ENCODE measurements around the gene DNAJA2. TPM values are rescaled to one million over a fixed set of nuclear protein-coding genes. Genes with fewer than 3 reads are reported as not detected.

The DNAJA2 gene
- total RNA-seq, 1 donor from 2014 or later = 68.5 TPM

DNA sequence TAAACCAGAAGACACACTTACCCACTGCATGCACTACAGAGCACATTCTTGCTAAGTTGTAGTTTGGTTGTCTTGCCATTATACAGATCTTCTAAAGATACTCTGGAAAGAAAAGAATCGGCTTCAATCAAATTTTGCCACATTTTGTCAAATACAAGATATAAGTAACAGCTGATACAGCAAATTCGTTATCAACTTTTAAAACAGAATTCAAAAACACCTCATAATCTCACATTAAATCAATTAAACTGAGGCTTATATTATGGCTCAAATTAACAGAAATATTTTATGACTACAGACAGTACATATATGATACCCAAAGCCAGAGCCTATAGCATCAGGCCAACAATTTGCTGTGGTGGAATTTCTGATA lies 5.4 kb downstream of the DNAJA2 start:
- peaks cover 16% of the 10 kb centered on the region for H3K4me1 Mint-ChIP-seq
- no peak for DNase-seq (ENCODE audit: low spot score in 2 of 2, unreplicated experiment in 2 of 2)
- peaks cover 27% of the 10 kb centered on the region for H3K36me3 Mint-ChIP-seq
- no peak overlapping the region for H3K27ac Mint-ChIP-seq
- TF ChIP-seq, protein P1, sequence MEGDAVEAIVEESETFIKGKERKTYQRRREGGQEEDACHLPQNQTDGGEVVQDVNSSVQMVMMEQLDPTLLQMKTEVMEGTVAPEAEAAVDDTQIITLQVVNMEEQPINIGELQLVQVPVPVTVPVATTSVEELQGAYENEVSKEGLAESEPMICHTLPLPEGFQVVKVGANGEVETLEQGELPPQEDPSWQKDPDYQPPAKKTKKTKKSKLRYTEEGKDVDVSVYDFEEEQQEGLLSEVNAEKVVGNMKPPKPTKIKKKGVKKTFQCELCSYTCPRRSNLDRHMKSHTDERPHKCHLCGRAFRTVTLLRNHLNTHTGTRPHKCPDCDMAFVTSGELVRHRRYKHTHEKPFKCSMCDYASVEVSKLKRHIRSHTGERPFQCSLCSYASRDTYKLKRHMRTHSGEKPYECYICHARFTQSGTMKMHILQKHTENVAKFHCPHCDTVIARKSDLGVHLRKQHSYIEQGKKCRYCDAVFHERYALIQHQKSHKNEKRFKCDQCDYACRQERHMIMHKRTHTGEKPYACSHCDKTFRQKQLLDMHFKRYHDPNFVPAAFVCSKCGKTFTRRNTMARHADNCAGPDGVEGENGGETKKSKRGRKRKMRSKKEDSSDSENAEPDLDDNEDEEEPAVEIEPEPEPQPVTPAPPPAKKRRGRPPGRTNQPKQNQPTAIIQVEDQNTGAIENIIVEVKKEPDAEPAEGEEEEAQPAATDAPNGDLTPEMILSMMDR (IDR thresholded peaks at IDR 0.05; ENCODE audit: unreplicated experiment) = no peak
- no peaks in the 10 kb centered on the region for H3K9me3 Mint-ChIP-seq
- no peaks in the 10 kb centered on the region for H3K27me3 Mint-ChIP-seq (ENCODE audit: low read depth)
- H3K4me3 Mint-ChIP-seq = no peak overlapping the region

DNA sequence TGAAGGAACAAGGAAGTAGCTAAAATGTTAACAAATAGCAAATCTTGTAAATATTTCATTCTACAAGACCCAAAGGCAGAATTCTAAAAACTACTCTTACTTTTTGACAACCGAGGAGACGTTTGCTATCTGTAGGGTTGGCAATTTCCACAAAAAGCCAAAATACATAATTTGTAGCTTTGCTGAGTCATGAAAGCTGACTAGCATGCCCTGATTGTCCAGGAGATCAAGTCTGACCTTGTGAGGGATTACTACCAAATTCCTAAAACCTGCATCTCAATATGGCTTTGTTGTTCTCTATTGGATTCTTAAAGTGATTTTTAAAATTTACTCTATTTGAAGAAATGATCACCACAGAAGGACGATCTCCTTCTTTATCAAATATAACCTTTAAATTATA lies 10.8 kb downstream of the DNAJA2 start:
- Mint-ChIP-seq H3K36me3 (peaks cover 42% of the 10 kb centered on the region), H3K27me3 (ENCODE audit: low read depth) (no peaks in the 10 kb centered on the region), H3K27ac (no peak overlapping the region), H3K9me3 (no peaks in the 10 kb centered on the region), H3K4me1 (no peaks in the 10 kb centered on the region), H3K4me3 (no peak overlapping the region)
- TF ChIP-seq, protein P1 (IDR thresholded peaks at IDR 0.05; ENCODE audit: unreplicated experiment) = no peak
- DNase-seq (ENCODE audit: low spot score in 2 of 2, unreplicated experiment in 2 of 2) = no peak

DNA sequence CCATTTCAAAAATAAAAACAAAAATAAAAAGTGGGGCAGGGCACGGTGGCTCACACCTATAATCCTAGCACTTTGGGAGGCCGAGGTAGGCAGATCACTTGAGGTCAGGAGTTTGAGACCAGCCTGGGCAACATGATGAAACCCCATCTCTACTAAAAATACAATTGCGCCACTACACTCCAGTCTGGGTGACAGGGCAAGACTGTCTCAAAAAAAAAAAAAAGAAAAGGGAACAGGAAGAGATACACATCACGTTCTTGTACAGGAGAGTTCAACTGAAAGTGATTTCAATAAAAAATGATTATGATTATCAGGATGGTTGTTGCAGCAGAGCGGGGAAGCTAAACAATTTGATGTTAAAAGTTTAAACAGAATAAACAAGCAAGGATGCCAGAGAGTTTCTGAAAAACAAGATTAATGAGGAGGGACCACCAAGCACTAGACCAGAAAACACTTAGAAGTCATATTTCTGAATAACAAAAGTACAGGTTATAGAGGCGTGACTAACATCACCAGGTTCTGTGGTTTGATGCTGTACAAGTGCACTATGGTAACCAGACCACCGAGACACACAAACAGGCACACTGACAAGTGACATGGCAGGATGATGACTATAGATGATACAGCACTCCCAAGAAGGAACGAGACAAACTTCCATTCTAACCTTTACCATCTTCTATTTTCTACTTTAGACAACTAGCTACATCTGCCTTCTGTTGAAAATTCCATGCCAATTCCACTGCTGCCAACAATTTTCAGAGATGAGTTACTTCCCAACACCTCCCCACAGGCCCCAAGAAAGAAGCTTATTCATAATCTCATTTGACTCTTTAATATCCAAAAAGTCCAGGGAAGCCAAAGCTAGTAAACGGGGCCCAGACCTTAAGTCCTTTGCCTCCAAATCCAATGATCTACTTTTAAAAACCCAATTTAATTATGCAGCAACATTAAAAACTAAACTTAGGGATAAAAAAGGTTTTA lies 11.8 kb downstream of the DNAJA2 start:
- Mint-ChIP-seq H3K4me3 (no peak overlapping the region), H3K27me3 (ENCODE audit: low read depth) (no peaks in the 10 kb centered on the region), H3K4me1 (no peaks in the 10 kb centered on the region), H3K27ac (no peak overlapping the region), H3K9me3 (no peaks in the 10 kb centered on the region), H3K36me3 (peaks cover 41% of the 10 kb centered on the region)
- TF ChIP-seq, protein P1 (IDR thresholded peaks at IDR 0.05; ENCODE audit: unreplicated experiment) = no peak
- DNase-seq (ENCODE audit: low spot score in 2 of 2, unreplicated experiment in 2 of 2) = no peak

DNA sequence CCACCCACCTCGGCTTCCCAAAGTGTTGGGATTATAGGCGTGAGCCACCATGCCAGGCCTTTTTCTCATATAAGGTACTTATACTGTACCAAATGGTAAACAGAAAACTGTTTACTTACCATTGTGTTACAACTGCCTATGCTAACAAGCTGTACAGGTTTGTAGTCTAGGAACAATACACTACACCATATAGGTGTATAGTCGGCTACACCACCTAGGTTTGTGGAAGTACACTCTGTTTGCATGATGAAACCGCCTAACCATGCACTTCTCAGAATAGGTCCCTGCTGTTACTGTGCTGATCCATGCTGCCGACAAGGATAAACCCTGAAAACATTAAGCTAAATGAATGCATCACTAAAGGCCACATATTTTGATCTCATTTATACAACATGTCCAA lies 18.9 kb downstream of the DNAJA2 start:
- Mint-ChIP-seq H3K9me3 (no peaks in the 10 kb centered on the region), H3K36me3 (peaks cover 25% of the 10 kb centered on the region), H3K27me3 (ENCODE audit: low read depth) (no peaks in the 10 kb centered on the region), H3K27ac (no peak overlapping the region), H3K4me3 (no peak overlapping the region), H3K4me1 (no peaks in the 10 kb centered on the region)
- TF ChIP-seq, protein P1 (IDR thresholded peaks at IDR 0.05; ENCODE audit: unreplicated experiment) = no peak
- DNase-seq (ENCODE audit: low spot score in 2 of 2, unreplicated experiment in 2 of 2) = no peak

DNA sequence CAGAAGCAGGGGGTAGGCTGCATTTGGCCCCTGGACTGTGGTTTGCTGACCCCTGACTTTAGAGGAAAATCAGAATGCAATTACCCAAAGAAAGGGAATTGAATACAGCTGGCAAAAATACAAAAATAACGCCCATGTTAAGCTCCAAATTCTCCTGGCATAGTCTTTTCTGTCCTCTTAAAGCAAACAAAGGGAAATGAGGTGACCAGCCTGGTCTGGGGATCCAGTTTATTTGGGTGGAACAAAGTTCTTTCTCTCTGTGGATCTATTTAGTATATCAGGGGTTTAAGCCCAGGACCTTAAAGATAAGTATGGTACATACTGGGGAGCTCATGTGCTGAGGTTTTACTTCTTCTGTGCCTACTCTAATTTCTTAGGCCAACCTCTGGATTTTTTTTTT lies 23.5 kb downstream of the DNAJA2 start:
- TF ChIP-seq, protein P1 (IDR thresholded peaks at IDR 0.05; ENCODE audit: unreplicated experiment) = no peak
- Mint-ChIP-seq H3K27ac (no peak overlapping the region), H3K27me3 (ENCODE audit: low read depth) (no peaks in the 10 kb centered on the region), H3K9me3 (no peaks in the 10 kb centered on the region), H3K36me3 (peaks cover 4% of the 10 kb centered on the region), H3K4me3 (no peak overlapping the region), H3K4me1 (no peaks in the 10 kb centered on the region)
- no peak for DNase-seq (ENCODE audit: low spot score in 2 of 2, unreplicated experiment in 2 of 2)

All from mesothelial cell of epicardium (in vitro differentiated cells).